ENCODE data around the gene SLC7A5. TPM values are rescaled to one million over a fixed set of nuclear protein-coding genes. Genes with fewer than 3 reads are reported as not detected.
"Not testable (repeated sequence)": the region's sequence is repeated elsewhere in the genome, so short reads cannot be mapped to it uniquely, and the experiment has no call there.

The SLC7A5 gene
- total and polyA plus RNA-seq, 2 of the 13 experiments (the other 11 are each of a cell fraction or from before 2014, with no cell fraction given) = 79.6 to 155 TPM

DNA sequence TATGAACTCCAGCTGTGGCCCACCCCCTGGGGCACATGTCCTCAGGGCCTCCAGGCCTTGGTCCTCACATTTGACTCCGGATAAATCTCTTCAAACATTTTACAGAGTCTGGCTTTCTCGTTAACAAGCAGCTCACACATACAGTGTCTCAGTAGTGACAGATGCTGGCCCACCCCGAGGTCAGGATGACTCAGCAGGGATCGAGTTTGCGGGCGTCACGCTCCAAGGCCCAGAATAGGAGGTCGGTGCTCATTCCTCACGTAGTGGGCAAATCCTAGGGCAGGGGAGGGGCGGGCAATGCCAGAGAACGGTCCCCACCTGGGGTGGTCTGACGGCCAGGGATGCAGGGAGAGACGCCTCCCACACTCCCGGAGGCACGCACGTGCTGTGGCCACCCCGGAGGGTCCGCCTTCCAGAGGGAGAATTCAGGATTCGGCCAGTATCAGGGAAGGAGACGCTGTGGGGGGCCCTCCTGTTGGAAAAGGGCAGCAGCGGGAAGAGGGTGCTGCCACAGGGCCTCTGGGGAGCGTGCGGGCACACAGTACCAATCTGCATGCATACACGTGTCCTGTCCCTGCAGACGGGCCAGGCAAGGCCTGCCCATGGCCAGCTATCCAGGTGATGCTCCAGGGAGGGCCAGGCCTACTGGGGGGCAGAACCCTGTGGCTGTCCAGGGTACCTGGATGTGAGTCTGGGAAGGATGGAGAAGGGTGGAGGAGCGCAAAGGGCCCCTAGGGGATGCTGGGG lies 8.6 kb downstream of the SLC7A5 start (continued):
- TF ChIP-seq ZNF687 (CRISPR knock-in tag; IDR thresholded peaks at IDR 0.05) (peak; percentile 95), MAFG (CRISPR knock-in tag; IDR thresholded peaks at IDR 0.05) (peak; percentile 92)
- TF ChIP-seq, protein P1, sequence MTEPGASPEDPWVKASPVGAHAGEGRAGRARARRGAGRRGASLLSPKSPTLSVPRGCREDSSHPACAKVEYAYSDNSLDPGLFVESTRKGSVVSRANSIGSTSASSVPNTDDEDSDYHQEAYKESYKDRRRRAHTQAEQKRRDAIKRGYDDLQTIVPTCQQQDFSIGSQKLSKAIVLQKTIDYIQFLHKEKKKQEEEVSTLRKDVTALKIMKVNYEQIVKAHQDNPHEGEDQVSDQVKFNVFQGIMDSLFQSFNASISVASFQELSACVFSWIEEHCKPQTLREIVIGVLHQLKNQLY (CRISPR knock-in tag; IDR thresholded peaks at IDR 0.05) = peak; percentile 44; the same call in 1 of the 2 replicates

- 33% methylated on average over 25 of the region's 27 CpGs for WGBS (ENCODE audit: low lambda C conversion rate)
- BruUV-seq (replicated peaks) = TSS peak; percentile 60
- peaks cover 100% of the 10 kb centered on the region for H3K4me1 ChIP-seq (ENCODE audit: insufficient read depth, low read length)
- peaks cover 39% of the 10 kb centered on the region for H4K20me1 ChIP-seq (ENCODE audit: insufficient read depth, low read length)
- peak overlapping the region; percentile 71 for H3K9ac ChIP-seq (ENCODE audit: insufficient read depth, low read depth, low read length)
- CTCF ChIA-PET (ENCODE audit: low intra/inter-chr PET ratio, low total read pairs) = interaction anchor here (0.8 kb wide), 1 partner anchor 80 kb away, joined by 3 read pairs; no protein-coding TSS in a partner anchor
- H3K9me3 ChIP-seq (ENCODE audit: low read length); H3K27me3 ChIP-seq (ENCODE audit: control insufficient read depth in 1 of 2, insufficient read depth in 2 of 2, low read length in 2 of 2); H2AFZ ChIP-seq (ENCODE audit: low read length): not testable (repeated sequence)
- H3K79me2 ChIP-seq (ENCODE audit: insufficient read depth, low read length) = peaks cover 94% of the 10 kb centered on the region
- POLR2A ChIA-PET = interaction anchor here (0.6 to 13.8 kb wide), 6 partner anchors 9 to 79 kb away, joined by 3 to 399 read pairs (median 8); partner anchors contain the start of gene SLC7A5
- ATAC-seq (peak; percentile 48), DNase-seq (ENCODE audit: low spot score) (peak; percentile 94), FAIRE-seq (peak; percentile 84)
- peak overlapping the region; percentile 36 to 66 (median 49) for H3K4me3 ChIP-seq (replicated peaks in 1 of 3; ENCODE audit: insufficient read depth in 1 of 3, low read depth in 2 of 3, low read length in 3 of 3)
- peaks cover 4 to 18% of the 10 kb centered on the region in 2 experiments; a peak in 4 of 5 replicates for H3K36me3 ChIP-seq (replicated peaks in 1 of 2; ENCODE audit: control insufficient read depth in 1 of 2, insufficient read depth in 2 of 2, low read length in 2 of 2)
- intact Hi-C loops (cut with micrococcal nuclease; ENCODE audit: unreplicated experiment) = loop anchor here (10.0 kb wide), 1 partner anchor 474 kb away; the partner anchor contains the start of gene FBXO31
- in situ Hi-C loops (cut with HindIII; ENCODE audit: extremely low pct_ligation_motif_present, low pct_unique_long_range_greater_than_20kb) = loop anchor here (25.0 kb wide), 1 partner anchor 471 kb away; the partner anchor contains the start of genes FBXO31 and MAP1LC3B
- peak overlapping the region; percentile 98 for H3K27ac ChIP-seq (ENCODE audit: extremely low read length, insufficient read depth, low read length)
- peak overlapping the region; percentile 77 for H3K4me2 ChIP-seq (ENCODE audit: low read depth, low read length)
- TF ChIP-seq DPF2 (CRISPR knock-in tag; IDR thresholded peaks at IDR 0.05; ENCODE audit: borderline replicate concordance, low read depth) (peak; percentile 75; the same call in 1 of the 2 replicates), NFIC (IDR thresholded peaks at IDR 0.05; ENCODE audit: low read length) (peak; percentile 65; the same call in 1 of the 2 replicates), GATAD1 (CRISPR knock-in tag; IDR thresholded peaks at IDR 0.05) (peak; percentile 24; the same call in 1 of the 2 replicates), UBTF (CRISPR knock-in tag; IDR thresholded peaks at IDR 0.05) (peak; percentile 66), SOX13 (IDR thresholded peaks at IDR 0.05) (peak; percentile 42; the same call in 1 of the 2 replicates), SOX13 (CRISPR knock-in tag; conservative IDR thresholded peaks at IDR 0.05 in 1 of 2, IDR thresholded peaks at IDR 0.05 in 1 of 2) (peak in 1 of 2 experiments; percentile 76; a peak in 2 of 4 replicates), IKZF5 (CRISPR knock-in tag; IDR thresholded peaks at IDR 0.05) (peak; percentile 90)
Measured at GRCh38 chr16:87858151-87858993, 10.9 kb downstream of the SLC7A5 start.
